Measurements from ENCODE around the gene ANKS3. TPM values are rescaled to one million over a fixed set of nuclear protein-coding genes. Genes with fewer than 3 reads are reported as not detected.

ANKS3 gene
- 10 to 100 TPM; 21.7 to 36.7 TPM for total RNA-seq
- polyA plus RNA-seq = 10 to 100 TPM in 1 of 2 donors, 1 to 10 TPM in 1; 6.3 to 79.5 TPM
- long read RNA-seq, donor 1, transcript ANKS3-203 (15 exons, 2,272 nt) = major isoform, 5 of 89 reads
- long read RNA-seq, donor 1, partial matches to known transcripts = 6 of 89 reads
- long read RNA-seq, donor 1, other reads (novel, unspliced or antisense) = 75 of 89 reads
- long read RNA-seq, donor 2, partial matches to known transcripts = 5 of 30 reads
- long read RNA-seq, donor 2, other reads (novel, unspliced or antisense) = 18 of 30 reads

- DNase-seq = peak; percentile 98
- 0% methylated on average over 55 to 70 of the region's 70 CpGs for WGBS, 2 donors
- Histone ChIP-seq H3K36me3 (ENCODE audit: control insufficient read depth in 1 of 2, insufficient read depth in 2 of 2, low read length in 1 of 2) (no peaks in the 10 kb centered on the region), H3K9me3 (ENCODE audit: control insufficient read depth, low read length) (no peaks in the 10 kb centered on the region), H3K27ac (ENCODE audit: low read depth in 1 of 2, low read length in 2 of 2) (peak within 1 kb of the TSS in 1 of 2 donors; percentile 88), H3K4me1 (ENCODE audit: control insufficient read depth in 1 of 2, insufficient read depth in 2 of 2, low read length in 2 of 2) (no peaks in the 10 kb centered on the region), H3K4me3 (ENCODE audit: low read length in 2 of 2) (peak within 1 kb of the TSS; percentile 74 to 84), H3K27me3 (ENCODE audit: control insufficient read depth in 1 of 2, insufficient read depth in 2 of 2, low read length in 1 of 2) (no peaks in the 10 kb centered on the region)
- ATAC-seq (ENCODE audit: low FRiP score) = peak; percentile 96
- intact Hi-C loops (cut with DNase I) = loop anchor here in 1 of 2 donors (1.0 kb wide), 1 partner anchor 68 kb away; the partner anchor contains the start of gene ROGDI
Observed at GRCh38 chr16:4734063-4734729, at the start of gene ANKS3, which contains the start of gene DNAAF8. Gene ANKS3 (minus strand): TSS chr16:4734271. CDS start chr16:4730149, 4,122 bp downstream. Gene DNAAF8 (plus strand): TSS chr16:4734537. CDS start chr16:4736515, 1,978 bp downstream.

- ATAC-seq (ENCODE audit: low FRiP score) = no peak
- WGBS, 2 donors = 89% methylated on average over 23 to 25 of the region's 25 CpGs
Observed at GRCh38 chr16:4783251-4783950, 49.3 kb upstream of the ANKS3 start.

GRCh38 chr16:4780235-4780634 is 46.2 kb upstream of the ANKS3 start:
- DNase-seq = no peak
- ATAC-seq (ENCODE audit: low FRiP score) = no peak
- Histone ChIP-seq H3K9me3 (ENCODE audit: control insufficient read depth, low read length) (no peaks in the 10 kb centered on the region), H3K27ac (ENCODE audit: low read depth in 1 of 2, low read length in 2 of 2) (no peak overlapping the region), H3K36me3 (ENCODE audit: control insufficient read depth in 1 of 2, insufficient read depth in 2 of 2, low read length in 1 of 2) (no peaks in the 10 kb centered on the region), H3K27me3 (ENCODE audit: control insufficient read depth in 1 of 2, insufficient read depth in 2 of 2, low read length in 1 of 2) (no peaks in the 10 kb centered on the region), H3K4me3 (ENCODE audit: low read length in 2 of 2) (no peak overlapping the region), H3K4me1 (ENCODE audit: control insufficient read depth in 1 of 2, insufficient read depth in 2 of 2, low read length in 2 of 2) (no peaks in the 10 kb centered on the region)
- intact Hi-C loops (cut with DNase I) = no loop called here
- 80 to 82% methylated on average over 4 of the region's 4 CpGs for WGBS, 2 donors

More at GRCh38 chr16:4783251-4783950, 49.3 kb upstream of the ANKS3 start:
- H3K9me3 ChIP-seq (ENCODE audit: control insufficient read depth, low read length) = no peaks in the 10 kb centered on the region
- H3K27me3 ChIP-seq (ENCODE audit: control insufficient read depth in 1 of 2, insufficient read depth in 2 of 2, low read length in 1 of 2) = no peaks in the 10 kb centered on the region
- no peaks in the 10 kb centered on the region for H3K36me3 ChIP-seq (ENCODE audit: control insufficient read depth in 1 of 2, insufficient read depth in 2 of 2, low read length in 1 of 2)
- intact Hi-C loops (cut with DNase I) = no loop called here
- no peak overlapping the region for H3K4me3 ChIP-seq (ENCODE audit: low read length in 2 of 2)
- DNase-seq = no peak
- no peak overlapping the region for H3K27ac ChIP-seq (ENCODE audit: low read depth in 1 of 2, low read length in 2 of 2)
- H3K4me1 ChIP-seq (ENCODE audit: control insufficient read depth in 1 of 2, insufficient read depth in 2 of 2, low read length in 2 of 2) = no peaks in the 10 kb centered on the region

- Histone ChIP-seq H3K27ac (ENCODE audit: low read depth in 1 of 2, low read length in 2 of 2) (no peak overlapping the region), H3K36me3 (ENCODE audit: control insufficient read depth in 1 of 2, insufficient read depth in 2 of 2, low read length in 1 of 2) (no peaks in the 10 kb centered on the region), H3K4me3 (ENCODE audit: low read length in 2 of 2) (no peak overlapping the region), H3K9me3 (ENCODE audit: control insufficient read depth, low read length) (no peaks in the 10 kb centered on the region), H3K4me1 (ENCODE audit: control insufficient read depth in 1 of 2, insufficient read depth in 2 of 2, low read length in 2 of 2) (no peaks in the 10 kb centered on the region), H3K27me3 (ENCODE audit: control insufficient read depth in 1 of 2, insufficient read depth in 2 of 2, low read length in 1 of 2) (no peaks in the 10 kb centered on the region)
- ATAC-seq (ENCODE audit: low FRiP score) (no peak), DNase-seq (no peak)
- WGBS, 2 donors = 87 to 89% methylated on average over 5 of the region's 5 CpGs
- intact Hi-C loops (cut with DNase I) = no loop called here
Observed at GRCh38 chr16:4778050-4778392, 44.0 kb upstream of the ANKS3 start.

- no peaks in the 10 kb centered on the region for H3K36me3 ChIP-seq (ENCODE audit: control insufficient read depth in 1 of 2, insufficient read depth in 2 of 2, low read length in 1 of 2)
- no peaks in the 10 kb centered on the region for H3K4me1 ChIP-seq (ENCODE audit: control insufficient read depth in 1 of 2, insufficient read depth in 2 of 2, low read length in 2 of 2)
- no peaks in the 10 kb centered on the region for H3K27me3 ChIP-seq (ENCODE audit: control insufficient read depth in 1 of 2, insufficient read depth in 2 of 2, low read length in 1 of 2)
- no peak overlapping the region for H3K27ac ChIP-seq (ENCODE audit: low read depth in 1 of 2, low read length in 2 of 2)
- H3K9me3 ChIP-seq (ENCODE audit: control insufficient read depth, low read length) = no peaks in the 10 kb centered on the region
- WGBS, 2 donors = 83 to 86% methylated on average over 17 of the region's 17 CpGs
- ATAC-seq (ENCODE audit: low FRiP score) = no peak
- no peak for DNase-seq
- H3K4me3 ChIP-seq (ENCODE audit: low read length in 2 of 2) = no peak overlapping the region
- intact Hi-C loops (cut with DNase I) = no loop called here
Observed at GRCh38 chr16:4777339-4778049, 43.4 kb upstream of the ANKS3 start.

GRCh38 chr16:4776141-4776705 is 42.2 kb upstream of the ANKS3 start:
- WGBS, 2 donors = 86 to 90% methylated on average over 2 of the region's 2 CpGs

GRCh38 chr16:4775005-4775404 is 40.9 kb upstream of the ANKS3 start:
- Histone ChIP-seq H3K4me3 (ENCODE audit: low read length in 2 of 2) (no peak overlapping the region), H3K9me3 (ENCODE audit: control insufficient read depth, low read length) (no peaks in the 10 kb centered on the region), H3K27me3 (ENCODE audit: control insufficient read depth in 1 of 2, insufficient read depth in 2 of 2, low read length in 1 of 2) (no peaks in the 10 kb centered on the region), H3K4me1 (ENCODE audit: control insufficient read depth in 1 of 2, insufficient read depth in 2 of 2, low read length in 2 of 2) (no peaks in the 10 kb centered on the region), H3K27ac (ENCODE audit: low read depth in 1 of 2, low read length in 2 of 2) (no peak overlapping the region), H3K36me3 (ENCODE audit: control insufficient read depth in 1 of 2, insufficient read depth in 2 of 2, low read length in 1 of 2) (no peaks in the 10 kb centered on the region)
- intact Hi-C loops (cut with DNase I) = no loop called here
- DNase-seq (no peak), ATAC-seq (ENCODE audit: low FRiP score) (no peak)
- WGBS, 2 donors = 80 to 85% methylated on average over 8 to 13 of the region's 13 CpGs

More at GRCh38 chr16:4776141-4776705, 42.2 kb upstream of the ANKS3 start:
- ATAC-seq (ENCODE audit: low FRiP score) (no peak), DNase-seq (no peak)
- Histone ChIP-seq H3K4me3 (ENCODE audit: low read length in 2 of 2) (no peak overlapping the region), H3K4me1 (ENCODE audit: control insufficient read depth in 1 of 2, insufficient read depth in 2 of 2, low read length in 2 of 2) (no peaks in the 10 kb centered on the region), H3K27ac (ENCODE audit: low read depth in 1 of 2, low read length in 2 of 2) (no peak overlapping the region), H3K9me3 (ENCODE audit: control insufficient read depth, low read length) (no peaks in the 10 kb centered on the region), H3K27me3 (ENCODE audit: control insufficient read depth in 1 of 2, insufficient read depth in 2 of 2, low read length in 1 of 2) (no peaks in the 10 kb centered on the region), H3K36me3 (ENCODE audit: control insufficient read depth in 1 of 2, insufficient read depth in 2 of 2, low read length in 1 of 2) (no peaks in the 10 kb centered on the region)
- intact Hi-C loops (cut with DNase I) = no loop called here

GRCh38 chr16:4772351-4772750 is 38.3 kb upstream of the ANKS3 start:
- no peak for DNase-seq
- Histone ChIP-seq H3K4me1 (ENCODE audit: control insufficient read depth in 1 of 2, insufficient read depth in 2 of 2, low read length in 2 of 2) (no peaks in the 10 kb centered on the region), H3K4me3 (ENCODE audit: low read length in 2 of 2) (no peak overlapping the region), H3K36me3 (ENCODE audit: control insufficient read depth in 1 of 2, insufficient read depth in 2 of 2, low read length in 1 of 2) (no peaks in the 10 kb centered on the region), H3K27ac (ENCODE audit: low read depth in 1 of 2, low read length in 2 of 2) (no peak overlapping the region), H3K27me3 (ENCODE audit: control insufficient read depth in 1 of 2, insufficient read depth in 2 of 2, low read length in 1 of 2) (no peaks in the 10 kb centered on the region), H3K9me3 (ENCODE audit: control insufficient read depth, low read length) (no peaks in the 10 kb centered on the region)
- ATAC-seq (ENCODE audit: low FRiP score) = no peak
- intact Hi-C loops (cut with DNase I) = no loop called here
- 86 to 88% methylated on average over 5 of the region's 5 CpGs for WGBS, 2 donors
